ENCODE measurements around the gene GTF2A1L. TPM values are rescaled to one million over a fixed set of nuclear protein-coding genes. Genes with fewer than 3 reads are reported as not detected.
A peak's percentile ranks its signal among the peaks of the same experiment; 100 is the strongest.

GTF2A1L gene
- polyA plus RNA-seq, 1 donor from 2014 or later: 0.51 TPM

- Histone ChIP-seq H3K9me2 (ENCODE audit: insufficient read depth, low read length) (no peaks in the 10 kb centered on the region), H3K4me3 (ENCODE audit: low read length) (no peak overlapping the region), H3K27me3 (ENCODE audit: insufficient read depth, low read depth, low read length) (no peaks in the 10 kb centered on the region), H3K36me3 (ENCODE audit: insufficient read depth, low read length) (no peaks in the 10 kb centered on the region), H3K79me2 (replicated peaks; ENCODE audit: insufficient read depth, low read length) (no peaks in the 10 kb centered on the region), H2AFZ (ENCODE audit: low read depth, low read length) (no peak overlapping the region), H3K4me2 (ENCODE audit: low read length) (no peak overlapping the region), H4K20me1 (ENCODE audit: insufficient read depth) (no peaks in the 10 kb centered on the region), H3K9ac (ENCODE audit: low read length) (no peak overlapping the region), H3F3A (ENCODE audit: insufficient read depth, low read length, poor library complexity, severe bottlenecking) (peaks cover 5% of the 10 kb centered on the region), H3K9me3 (ENCODE audit: low read length) (no peaks in the 10 kb centered on the region), H3K27ac (ENCODE audit: low read length) (no peak overlapping the region)
- no peak for TF ChIP-seq RAD21 (conservative IDR thresholded peaks at IDR 0.05)
Measured at GRCh38 chr2:48712151-48712550, 94.5 kb downstream of the GTF2A1L start.

- Histone ChIP-seq H3K9me3 (ENCODE audit: low read length) (no peaks in the 10 kb centered on the region), H3K9me2 (ENCODE audit: insufficient read depth, low read length) (no peaks in the 10 kb centered on the region), H3K27ac (ENCODE audit: low read length) (peak overlapping the region; percentile 4), H3K9ac (ENCODE audit: low read length) (no peak overlapping the region), H3K79me2 (replicated peaks; ENCODE audit: insufficient read depth, low read length) (no peaks in the 10 kb centered on the region), H3K4me3 (ENCODE audit: low read length) (peak overlapping the region; percentile 10), H3K4me2 (ENCODE audit: low read length) (no peak overlapping the region), H3K36me3 (ENCODE audit: insufficient read depth, low read length) (no peaks in the 10 kb centered on the region), H3K27me3 (ENCODE audit: insufficient read depth, low read depth, low read length) (no peaks in the 10 kb centered on the region), H4K20me1 (ENCODE audit: insufficient read depth) (no peaks in the 10 kb centered on the region), H2AFZ (ENCODE audit: low read depth, low read length) (no peak overlapping the region), H3F3A (ENCODE audit: insufficient read depth, low read length, poor library complexity, severe bottlenecking) (peaks cover 5% of the 10 kb centered on the region)
- TF ChIP-seq TAF1 (IDR thresholded peaks at IDR 0.05; ENCODE audit: low read depth) (no peak), SMC3 (conservative IDR thresholded peaks at IDR 0.05; ENCODE audit: poor library complexity) (no peak), REST (IDR thresholded peaks at IDR 0.05; ENCODE audit: borderline replicate concordance) (no peak), EP300 (conservative IDR thresholded peaks at IDR 0.05; ENCODE audit: poor library complexity, severe bottlenecking) (no peak), CTCF (IDR thresholded peaks at IDR 0.05; ENCODE audit: poor library complexity, severe bottlenecking) (no peak)
Measured at GRCh38 chr2:48713647-48714046, 96.0 kb downstream of the GTF2A1L start.

GRCh38 chr2:48714245-48714644 lies 96.6 kb downstream of the GTF2A1L start:
- H3K27me3 ChIP-seq (ENCODE audit: insufficient read depth, low read depth, low read length): no peaks in the 10 kb centered on the region
- no peak overlapping the region for H3K4me3 ChIP-seq (ENCODE audit: low read length)
- no peaks in the 10 kb centered on the region for H4K20me1 ChIP-seq (ENCODE audit: insufficient read depth)
- H3K36me3 ChIP-seq (ENCODE audit: insufficient read depth, low read length): no peaks in the 10 kb centered on the region
- H3K4me2 ChIP-seq (ENCODE audit: low read length): no peak overlapping the region
- H3K9me2 ChIP-seq (ENCODE audit: insufficient read depth, low read length): no peaks in the 10 kb centered on the region
- no peak for TF ChIP-seq REST (IDR thresholded peaks at IDR 0.05; ENCODE audit: borderline replicate concordance)
- no peak for TF ChIP-seq RAD21 (conservative IDR thresholded peaks at IDR 0.05)
- no peak for TF ChIP-seq MXI1 (conservative IDR thresholded peaks at IDR 0.05; ENCODE audit: poor library complexity, severe bottlenecking)
- TF ChIP-seq POLR2AphosphoS5 (IDR thresholded peaks at IDR 0.05): no peak
- no peak for TF ChIP-seq SMC3 (conservative IDR thresholded peaks at IDR 0.05; ENCODE audit: poor library complexity)
- no peak for TF ChIP-seq EP300 (conservative IDR thresholded peaks at IDR 0.05; ENCODE audit: poor library complexity, severe bottlenecking)
- no peak overlapping the region for H2AFZ ChIP-seq (ENCODE audit: low read depth, low read length)
- no peaks in the 10 kb centered on the region for H3K9me3 ChIP-seq (ENCODE audit: low read length)
- peaks cover 5% of the 10 kb centered on the region for H3F3A ChIP-seq (ENCODE audit: insufficient read depth, low read length, poor library complexity, severe bottlenecking)
- H3K9ac ChIP-seq (ENCODE audit: low read length): no peak overlapping the region
- H3K79me2 ChIP-seq (replicated peaks; ENCODE audit: insufficient read depth, low read length): no peaks in the 10 kb centered on the region
- no peak overlapping the region for H3K27ac ChIP-seq (ENCODE audit: low read length)
